HepG2 (cell line): Measurements from ENCODE around the gene PTGDR2. TPM values are rescaled to one million over a fixed set of nuclear protein-coding genes. Genes with fewer than 3 reads are reported as not detected.

ENCODE experiments used
- ATAC-seq: fragments of 200-7000 bp; cut with Tn5 transposase; 3 replicates; pipeline ENCODE4 v1.9.1; 2020; ENCODE audit warnings: mild to moderate bottlenecking, moderate library complexity
- BruUV-seq: library from RNA; stranded (reverse); fragments of 400-500 nt; replicated peaks from 2 replicates; lab custom pipeline; 2021; lab: Mats Ljungman, UMichigan
- CTCF ChIA-PET: fragments of 300-600 bp; formaldehyde crosslinking; extraction: SDS; loops from one replicate; lab custom pipeline; 2021; ENCODE audit warnings: low total read pairs, inconsistent platforms, low intra/inter-chr PET ratio; lab: Yijun Ruan, JAX
- POLR2A ChIA-PET: fragments of 350-600 bp; sonication (Branson Sonifier 250); formaldehyde crosslinking; loops from one replicate; lab custom pipeline; 2020; ENCODE audit warnings: antibody characterized with exemption, inconsistent platforms; lab: Yijun Ruan, JAX
- DNase-seq: peaks from one replicate; pipeline ENCODE4 v3.0.0-alpha.2; 2015; ENCODE audit warnings: low spot score
- FAIRE-seq: peaks from 3 replicates; lab custom pipeline; 2011; peaks lifted over from hg19 to GRCh38; lab: Jason Lieb, UNC
- H2AFZ ChIP-seq: one replicate; pipeline ENCODE4 v1.6.1; 2011; ENCODE audit warnings: low read length, inconsistent platforms
- H3K27ac ChIP-seq: fragments of 300-600 bp; 3 replicates; pipeline ENCODE4 v1.8.0; 2011; ENCODE audit warnings: mixed run types, mild to moderate bottlenecking, mixed read lengths, low read length, inconsistent platforms; ENCODE audit not compliant: insufficient read depth; ENCODE audit errors: extremely low read length
- H3K27me3 ChIP-seq, 2 experiments: fragments of 200-600 bp in 1 of 2; 2 replicates in 1 of 2; 3 replicates in 1 of 2; pipeline versions ENCODE4 v1.6.0 to v1.8.0; 2011; ENCODE audit warnings: low read length in 2 of 2, mild to moderate bottlenecking in 2 of 2, moderate library complexity in 2 of 2, inconsistent platforms in 1 of 2; ENCODE audit not compliant: insufficient read depth in 2 of 2, control insufficient read depth in 1 of 2
- H3K36me3 ChIP-seq, 2 experiments: fragments of 200-600 bp in 1 of 2; replicated peaks in 1 of 2; 2 replicates in 1 of 2; 3 replicates in 1 of 2; pipeline versions ENCODE4 v1.5.1 to v1.8.0; 2011; ENCODE audit warnings: low read length in 2 of 2, inconsistent platforms in 1 of 2; ENCODE audit not compliant: insufficient read depth in 2 of 2, control insufficient read depth in 1 of 2
- H3K4me1 ChIP-seq: 2 replicates; pipeline ENCODE4 v1.5.1; 2012; ENCODE audit warnings: low read length, inconsistent platforms; ENCODE audit not compliant: insufficient read depth
- H3K4me2 ChIP-seq: 2 replicates; pipeline ENCODE4 v1.6.0; 2011; ENCODE audit warnings: low read depth, low read length, inconsistent platforms
- H3K4me3 ChIP-seq, 3 experiments: fragments of 200-600 bp in 1 of 3; sonication (generic), shearing (Covaris generic) in 1 of 3; replicated peaks in 1 of 3; 2 replicates each; pipeline ENCODE4 v1.5.1; 2011 to 2016; ENCODE audit warnings: low read length in 3 of 3, inconsistent platforms in 2 of 3, low read depth in 2 of 3, mild to moderate bottlenecking in 2 of 3, control low read depth in 1 of 3, mixed read lengths in 1 of 3; ENCODE audit not compliant: insufficient read depth in 1 of 3
- H3K79me2 ChIP-seq: one replicate; pipeline ENCODE4 v1.6.1; 2011; ENCODE audit warnings: low read length, inconsistent platforms; ENCODE audit not compliant: insufficient read depth
- H3K9ac ChIP-seq: 2 replicates; pipeline ENCODE4 v1.6.0; 2011; ENCODE audit warnings: mild to moderate bottlenecking, low read depth, low read length, inconsistent platforms; ENCODE audit not compliant: insufficient read depth
- H3K9me3 ChIP-seq: 2 replicates; pipeline ENCODE4 v1.5.1; 2012; ENCODE audit warnings: mild to moderate bottlenecking, low read length
- H4K20me1 ChIP-seq: 2 replicates; pipeline ENCODE4 v1.6.0; 2011; ENCODE audit warnings: inconsistent platforms, mild to moderate bottlenecking, low read length, moderate library complexity; ENCODE audit not compliant: insufficient read depth
- CEBPZ ChIP-seq: IDR thresholded peaks from 2 replicates; pipeline ENCODE4 v1.6.1; 2012; ENCODE audit warnings: low read length, improper control_type of control experiment
- DZIP1 ChIP-seq: sonication (generic); formaldehyde crosslinking; IDR thresholded peaks from 2 replicates; pipeline ENCODE4 v1.5.0; 2020; ENCODE audit warnings: mild to moderate bottlenecking, missing genetic modification reagents
- GPBP1L1 ChIP-seq: sonication (generic); formaldehyde crosslinking; IDR thresholded peaks from 2 replicates; pipeline ENCODE4 v1.5.0; 2020; ENCODE audit warnings: mild to moderate bottlenecking, missing genetic modification reagents
- KLF9 ChIP-seq: IDR thresholded peaks from 2 replicates; pipeline ENCODE4 v1.6.1; 2016; ENCODE audit warnings: low read depth
- MAF1 ChIP-seq: sonication (generic); formaldehyde crosslinking; IDR thresholded peaks from 2 replicates; pipeline ENCODE4 v1.5.0; 2020; ENCODE audit warnings: missing genetic modification reagents, borderline replicate concordance
- RFX3 ChIP-seq: IDR thresholded peaks from 2 replicates; pipeline ENCODE4 v1.6.1; 2016; ENCODE audit warnings: missing biosample characterization, missing genetic modification reagents
- SPEN ChIP-seq: sonication (generic); formaldehyde crosslinking; IDR thresholded peaks from 2 replicates; pipeline ENCODE4 v1.5.1; 2020; ENCODE audit warnings: low read depth, mild to moderate bottlenecking, missing genetic modification reagents
- ZBTB10 ChIP-seq: sonication (generic); formaldehyde crosslinking; IDR thresholded peaks from 2 replicates; pipeline ENCODE4 v1.4.0; 2020; ENCODE audit warnings: missing genetic modification reagents, borderline replicate concordance
- ZMYM2 ChIP-seq: sonication (generic); formaldehyde crosslinking; IDR thresholded peaks from 2 replicates; pipeline ENCODE4 v1.8.0; 2022; ENCODE audit warnings: mild to moderate bottlenecking, missing genetic modification reagents
- ZMYM4 ChIP-seq: sonication (generic); formaldehyde crosslinking; IDR thresholded peaks from 2 replicates; pipeline ENCODE4 v1.8.1; 2023; ENCODE audit warnings: mild to moderate bottlenecking, missing genetic modification reagents
- ZNF234 ChIP-seq: sonication (generic); formaldehyde crosslinking; conservative IDR thresholded peaks from 2 replicates; pipeline ENCODE4 v1.5.1; 2020; ENCODE audit warnings: mild to moderate bottlenecking, missing genetic modification reagents
- ZNF768 ChIP-seq: sonication (generic); formaldehyde crosslinking; IDR thresholded peaks from 2 replicates; pipeline ENCODE4 v1.4.0; 2020; ENCODE audit warnings: missing genetic modification reagents
- WGBS: methylation state at CpG from one replicate; pipeline ENCODE4 v1.1.6; 2017; ENCODE audit warnings: low lambda C conversion rate; 5-methylcytosine and 5-hydroxymethylcytosine counted together
- in situ Hi-C: cut with HindIII; loops from 2 replicates; pipeline ENCODE4 v1.10.0; 2017; ENCODE audit warnings: low pct_unique_long_range_greater_than_20kb; ENCODE audit not compliant: extremely low pct_ligation_motif_present
- intact Hi-C: fragments of 100-400 bp; cut with micrococcal nuclease; formaldehyde crosslinking; loops from one replicate; pipeline ENCODE4 v1.10.0; 2022; ENCODE audit not compliant: unreplicated experiment
- polyA plus RNA-seq, 8 experiments: library from polyadenylated mRNA; depleted of rRNA in 3 of 8; stranded (reverse) in 7 of 8; unstranded in 1 of 8; fragments of >200 nt; fragmentation: Illumina TruSeq in 4 of 8; extraction: Trizol in 4 of 8; gene quantifications; 2 replicates each; pipeline versions ENCODE4 v1.2.1 to v1.2.3, GENCODE V29; 2011 to 2016; ENCODE audit warnings: low read depth in 4 of 8, missing spikeins in 1 of 8, mixed read lengths in 1 of 8; ENCODE audit not compliant: insufficient read depth in 1 of 8
- total RNA-seq, 5 experiments: library from RNA; depleted of rRNA; stranded (reverse); fragments of >200 nt; fragmentation: Illumina TruSeq; extraction: Trizol; gene quantifications; 2 replicates each; pipeline ENCODE4 v1.2.3, GENCODE V29; 2016; ENCODE audit warnings: low read depth in 1 of 5

The PTGDR2 gene
- total and polyA plus RNA-seq, 2 of the 13 experiments (the other 11 are each of a cell fraction or from before 2014, with no cell fraction given): 1.9 to 2.5 TPM

GRCh38 chr11:60809691-60810090, 46.1 kb downstream of the PTGDR2 start (continued):
- TF ChIP-seq CEBPZ (no peak), MAF1 (CRISPR knock-in tag) (no peak), ZNF234 (CRISPR knock-in tag) (no peak), ZMYM2 (CRISPR knock-in tag) (no peak), RFX3 (no peak), ZBTB10 (no peak), SPEN (no peak), ZNF768 (CRISPR knock-in tag) (no peak)
- TF ChIP-seq, all 625 proteins: peak for 0

GRCh38 chr11:60809249-60809648, 46.5 kb downstream of the PTGDR2 start:
- ChIA-PET POLR2A (no interaction called here), CTCF (no interaction called here)
- H3K79me2 ChIP-seq: no peaks in the 10 kb centered on the region
- FAIRE-seq (no peak), DNase-seq (no peak), ATAC-seq (no peak)
- H2AFZ ChIP-seq: no peak overlapping the region
- WGBS: 0% methylated on average over 1 of the region's 3 CpGs
- H3K4me2 ChIP-seq: no peak overlapping the region
- H3K4me1 ChIP-seq: no peaks in the 10 kb centered on the region
- no peak overlapping the region for H3K4me3 ChIP-seq
- no peaks in the 10 kb centered on the region for H3K9me3 ChIP-seq
- in situ Hi-C loops: no loop called here
- intact Hi-C loops: no loop called here
- no TSS peak for BruUV-seq
- no peak overlapping the region for H3K27ac ChIP-seq
- H4K20me1 ChIP-seq: no peaks in the 10 kb centered on the region
- no peaks in the 10 kb centered on the region for H3K36me3 ChIP-seq
- peaks cover 1 to 13% of the 10 kb centered on the region in 2 experiments; a peak in 2 of 5 replicates for H3K27me3 ChIP-seq
- H3K9ac ChIP-seq: no peak overlapping the region
- TF ChIP-seq DZIP1 (no peak), ZNF768 (CRISPR knock-in tag) (peak; percentile 90), KLF9 (CRISPR knock-in tag) (no peak), ZMYM4 (no peak), GPBP1L1 (CRISPR knock-in tag) (no peak)
